ENCODE data around the gene PATE4.
"Not testable (repeated sequence)": the region's sequence is repeated elsewhere in the genome, so short reads cannot be mapped to it uniquely, and the experiment has no call there.

Gene PATE4, protein sequence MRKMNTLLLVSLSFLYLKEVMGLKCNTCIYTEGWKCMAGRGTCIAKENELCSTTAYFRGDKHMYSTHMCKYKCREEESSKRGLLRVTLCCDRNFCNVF

DNA sequence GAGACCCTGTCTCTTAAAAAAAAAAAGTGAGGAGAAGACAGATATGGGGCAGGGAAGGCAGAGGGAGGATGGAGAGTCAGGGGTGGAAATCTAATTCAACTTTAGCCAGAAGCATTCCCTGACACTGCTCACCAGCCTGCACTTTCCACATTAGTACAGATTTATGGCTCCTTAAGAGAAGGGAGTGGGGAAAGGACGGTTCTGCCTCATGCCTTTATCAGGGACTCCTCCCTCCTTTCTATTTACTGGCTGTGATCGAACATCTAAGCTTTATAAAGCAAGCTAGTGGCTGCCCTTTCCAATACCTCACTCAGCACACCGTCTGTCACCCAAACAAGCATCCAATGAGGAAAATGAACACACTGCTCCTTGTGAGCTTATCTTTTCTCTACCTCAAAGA, at the start of gene PATE4:
Gene PATE4, plus strand, starts transcription at position 301 of the 400 bp plus-strand sequence. Its CDS starts 44 bp downstream, at position 345.
- DNase-seq (ENCODE audit: low read depth): no peak

DNA sequence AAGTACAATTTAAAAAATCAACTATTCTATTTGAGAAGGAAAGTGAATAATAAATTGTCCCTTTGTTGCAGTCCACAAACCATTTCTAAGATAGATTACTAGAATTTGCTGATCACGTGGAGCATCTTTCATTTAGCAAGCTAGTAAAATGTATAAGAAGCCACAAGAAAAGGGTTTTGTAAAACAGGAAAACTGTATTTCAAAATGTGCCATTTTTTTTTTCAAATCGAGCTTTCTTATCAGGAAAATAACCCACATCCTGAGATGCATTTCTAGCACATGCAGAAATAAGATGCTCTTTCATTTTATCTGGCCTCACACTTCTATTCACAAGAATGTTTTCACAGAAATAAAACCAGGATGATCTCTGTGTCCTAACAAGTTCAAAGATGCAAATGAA, 48.4 kb upstream of the PATE4 start:
- no peak for DNase-seq (ENCODE audit: low read depth)

DNA sequence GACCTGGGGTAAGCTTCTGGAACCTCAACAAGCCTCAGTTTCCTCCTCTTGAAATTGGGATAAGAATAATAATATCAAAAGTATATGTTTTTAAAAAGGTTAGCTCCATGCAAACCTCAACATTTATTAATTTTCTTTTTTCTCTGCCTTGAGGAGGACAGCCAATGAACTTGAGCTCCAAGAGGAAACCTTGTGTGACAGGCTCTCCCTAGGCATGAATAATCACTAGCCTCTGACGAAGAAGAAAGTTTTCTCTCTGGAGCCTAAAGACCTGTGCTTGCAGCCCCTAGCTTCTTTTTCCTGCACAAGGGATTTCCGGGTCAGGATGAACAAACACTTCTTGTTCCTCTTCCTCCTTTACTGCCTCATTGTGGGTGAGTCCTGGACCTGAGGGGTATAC, 45.3 kb upstream of the PATE4 start, which contains the start of gene PATE3:
Gene PATE3, plus strand, starts transcription at position 301 of the 400 bp plus-strand sequence. Its CDS starts 25 bp downstream, at position 326.
- no peak for DNase-seq (ENCODE audit: low read depth)

DNA sequence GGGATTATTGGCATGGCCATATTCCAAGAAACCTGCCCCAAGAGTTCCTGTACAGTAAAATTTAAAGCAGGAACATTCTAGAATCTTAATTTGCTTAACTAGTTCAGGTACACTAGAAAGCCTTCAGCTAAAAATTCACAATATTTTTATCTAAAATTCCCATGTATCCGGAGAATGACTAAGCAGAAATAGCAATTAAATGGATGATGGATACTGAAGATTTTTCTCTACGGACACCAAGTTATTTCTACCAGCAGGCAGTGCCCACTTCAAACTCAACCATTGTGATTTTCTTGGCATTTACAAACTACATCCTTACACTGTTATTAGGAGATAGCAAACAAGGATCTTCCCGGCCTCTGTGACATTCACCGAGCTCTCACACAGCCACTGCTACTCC, 42.3 kb upstream of the PATE4 start:
- no peak for DNase-seq (ENCODE audit: low read depth)

DNA sequence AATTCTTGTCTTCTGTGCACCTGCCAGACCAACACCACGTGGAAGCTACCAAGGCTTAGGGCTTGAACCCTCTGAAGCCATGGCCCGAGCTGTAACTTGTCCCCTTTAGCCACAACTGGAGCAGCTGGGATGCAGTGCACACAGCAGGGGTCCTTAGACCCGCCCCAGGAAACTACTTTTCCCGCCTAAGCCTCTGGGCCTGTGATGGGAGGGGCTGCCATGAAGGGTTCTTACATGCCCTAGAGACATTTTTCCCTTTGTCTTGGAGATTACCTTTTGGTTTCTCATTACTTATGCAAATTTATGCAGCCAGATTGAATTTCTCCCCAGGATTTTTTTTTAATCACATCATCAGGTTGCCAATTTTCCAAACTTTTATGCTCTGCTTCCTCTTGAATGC, 35.5 kb upstream of the PATE4 start:
- no peak for DNase-seq (ENCODE audit: low read depth)

DNA sequence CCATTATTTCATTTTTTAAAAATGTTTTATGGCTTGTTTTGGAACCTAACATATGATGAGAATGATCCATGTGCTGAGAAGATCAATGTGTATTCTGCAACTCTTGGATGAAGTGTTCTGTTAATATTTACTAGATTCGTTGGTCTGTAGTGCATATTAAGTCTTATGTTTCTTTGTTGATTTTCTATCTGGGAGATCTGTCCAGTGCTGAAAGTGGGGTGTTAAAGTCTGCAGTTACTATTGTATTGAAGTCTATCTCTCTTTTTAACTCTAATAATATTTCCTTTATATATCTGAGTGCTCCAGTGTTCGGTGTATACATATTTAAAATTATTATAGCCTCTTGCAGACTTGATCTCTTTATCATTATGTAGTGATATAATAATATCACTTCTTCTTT, 33.3 kb upstream of the PATE4 start:
- no peak for DNase-seq (ENCODE audit: low read depth)

DNA sequence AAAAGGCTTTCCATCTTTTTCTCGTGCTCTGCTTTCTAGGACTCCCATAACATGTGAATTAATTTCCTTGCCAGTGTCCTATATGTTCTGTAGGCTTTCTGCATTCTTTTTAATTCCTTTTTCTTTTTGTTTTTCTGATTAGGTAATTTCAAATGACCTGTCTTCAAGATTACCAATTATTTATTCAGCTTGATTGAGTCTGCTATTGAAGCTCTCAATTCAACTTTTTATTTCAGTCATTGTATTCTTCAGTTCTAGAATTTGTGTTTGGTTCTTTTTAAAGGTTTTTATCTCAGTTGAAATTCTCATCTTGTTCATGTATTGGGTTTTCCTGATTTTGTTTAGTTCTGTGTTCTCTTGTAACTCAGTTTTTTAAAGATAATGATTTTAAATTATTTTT, 30.7 kb upstream of the PATE4 start:
- DNase-seq (ENCODE audit: low read depth): no peak

DNA sequence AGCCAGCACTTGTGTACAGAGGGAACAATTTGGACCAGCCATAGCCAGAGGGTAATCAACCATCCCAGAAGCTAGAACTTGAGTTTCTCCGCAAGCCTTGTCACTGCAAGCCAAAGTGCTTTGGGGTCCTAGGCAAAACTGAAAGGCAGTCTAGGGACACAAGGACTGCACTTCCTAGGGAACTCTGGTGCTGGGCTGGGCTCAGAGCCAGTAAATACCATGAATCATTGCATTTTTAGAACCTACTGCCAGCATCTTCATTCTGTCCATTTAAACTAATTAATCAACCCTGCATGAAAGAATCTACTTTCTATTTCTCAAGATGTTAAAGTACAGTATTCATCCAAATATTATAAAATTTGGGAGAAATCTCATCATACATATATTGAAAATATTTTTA, 25.2 kb upstream of the PATE4 start:
- no peak for DNase-seq (ENCODE audit: low read depth)

DNA sequence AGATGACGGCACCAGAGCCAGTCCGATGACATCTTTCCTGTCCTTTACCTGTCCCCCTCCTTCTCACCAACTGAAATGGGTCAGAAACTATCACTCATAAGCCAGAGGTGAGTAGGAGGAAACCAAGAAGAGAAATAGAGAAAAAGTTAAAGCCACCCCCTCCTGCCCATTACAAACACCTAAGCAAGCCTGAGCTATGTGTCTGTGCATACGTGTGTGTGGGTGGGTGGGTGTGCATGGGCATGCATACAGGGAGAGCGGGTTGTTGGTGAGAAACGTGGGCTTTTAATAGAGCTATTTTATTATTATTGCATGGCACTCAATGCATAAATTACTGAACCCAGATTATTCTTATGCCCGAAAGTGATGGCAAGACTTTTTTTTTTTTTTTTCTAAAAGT, 2.6 kb downstream of the PATE4 start:
- no peak for DNase-seq (ENCODE audit: low read depth)

DNA sequence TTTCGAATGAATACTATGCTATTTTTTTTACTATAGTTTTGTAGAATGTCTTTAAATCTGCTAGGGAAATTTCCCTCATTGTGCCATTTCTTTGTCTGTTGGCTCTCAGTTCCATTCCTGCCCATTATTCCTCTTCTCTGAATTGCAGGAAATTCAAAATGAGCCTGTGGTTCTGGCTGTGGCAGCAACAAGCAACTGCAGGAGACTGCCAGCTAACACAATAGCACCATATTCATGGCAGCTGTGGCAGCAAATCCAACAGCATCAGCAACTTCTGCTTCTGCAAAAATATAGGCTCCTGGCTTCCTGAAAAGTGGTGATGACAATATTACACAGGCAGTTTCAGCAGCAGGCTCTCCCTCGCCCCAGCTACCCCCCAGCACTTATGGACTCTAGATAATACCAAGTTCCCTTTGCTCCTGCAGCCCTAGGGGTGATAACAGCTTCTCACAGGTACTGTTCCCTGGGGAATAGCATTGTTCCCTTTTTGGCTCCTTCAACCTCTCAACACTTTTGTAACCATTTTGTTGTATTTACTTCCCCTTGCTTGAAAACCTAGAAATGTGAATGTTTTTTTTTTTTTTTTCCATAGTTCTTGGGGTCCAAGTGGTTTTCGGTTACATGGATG, 9.3 kb downstream of the PATE4 start:
- no peak for DNase-seq (ENCODE audit: low read depth)

DNA sequence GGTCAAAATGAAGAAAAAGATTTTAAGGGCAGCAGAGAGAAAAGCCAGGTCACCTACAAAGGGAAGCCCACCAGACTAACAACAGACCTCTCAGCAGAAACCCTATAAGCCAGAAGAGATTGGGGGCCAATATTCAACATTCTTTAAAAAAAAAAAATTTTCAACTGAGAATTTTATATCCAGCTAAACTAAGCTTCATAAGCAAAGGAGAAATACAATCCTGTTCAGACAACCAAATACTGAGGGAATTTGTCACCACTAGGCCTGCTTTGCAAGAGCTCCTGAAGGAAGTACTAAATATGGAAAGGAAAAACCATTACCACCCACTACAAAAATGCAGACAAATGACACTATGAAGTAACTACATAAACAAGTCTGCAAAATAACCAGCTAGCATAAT, 13.1 kb downstream of the PATE4 start:
- no peak for DNase-seq (ENCODE audit: low read depth)

DNA sequence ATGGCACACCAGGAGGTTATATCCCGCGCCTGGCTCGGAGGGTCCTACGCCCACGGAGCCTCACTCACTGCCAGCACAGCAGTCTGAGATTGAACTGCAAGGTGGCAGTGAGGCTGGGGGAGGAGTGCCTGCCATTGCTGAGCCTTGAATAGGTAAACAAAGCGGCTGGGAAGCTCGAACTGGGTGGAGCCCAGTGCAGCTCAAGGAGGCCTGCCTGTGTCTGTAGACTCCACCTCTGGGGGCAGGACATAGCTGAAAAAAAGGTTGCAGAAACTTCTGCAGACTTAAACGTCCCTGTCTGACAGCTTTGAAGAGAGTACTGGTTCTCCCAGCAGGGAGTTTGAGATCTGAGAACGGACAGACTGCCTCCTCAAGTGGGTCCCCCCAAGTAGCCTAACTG, 24.6 kb downstream of the PATE4 start:
- DNase-seq (ENCODE audit: low read depth): not testable (repeated sequence)

DNA sequence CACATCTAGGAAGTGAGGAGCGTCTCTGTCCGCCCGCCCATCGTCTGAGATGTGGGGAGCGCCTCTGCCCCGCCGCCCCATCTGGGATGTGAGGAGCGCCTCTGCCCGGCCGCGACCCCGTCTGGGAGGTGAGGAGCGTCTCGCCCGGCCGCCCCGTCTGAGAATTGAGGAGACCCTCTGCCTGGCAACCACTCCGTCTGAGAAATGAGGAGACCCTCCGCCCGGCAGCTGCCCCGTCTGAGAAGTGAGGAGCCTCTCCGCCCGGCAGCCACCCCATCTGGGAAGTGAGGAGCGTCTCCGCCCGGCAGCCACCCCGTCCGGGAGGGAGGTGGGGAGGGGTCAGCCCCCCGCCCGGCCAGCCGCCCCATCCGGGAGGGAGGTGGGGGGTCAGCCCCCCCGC, 29.7 kb downstream of the PATE4 start:
- DNase-seq (ENCODE audit: low read depth): not testable (repeated sequence)

DNA sequence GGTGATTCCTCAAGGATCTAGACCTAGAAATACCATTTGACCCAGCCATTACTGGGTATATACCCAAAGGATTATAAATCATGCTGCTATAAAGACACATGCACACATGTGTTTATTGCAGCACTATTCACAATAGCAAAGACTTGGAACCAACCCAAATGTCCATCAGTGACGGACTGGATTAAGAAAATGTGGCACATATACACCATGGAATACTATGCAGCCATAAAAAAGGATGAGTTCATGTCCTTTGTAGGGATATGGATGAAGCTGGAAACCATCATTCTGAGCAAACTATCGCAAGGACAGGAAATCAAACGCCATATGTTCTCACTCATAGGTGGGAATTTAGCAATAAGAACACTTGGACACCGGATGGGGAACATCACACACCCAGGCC, 32.2 kb downstream of the PATE4 start:
- DNase-seq (ENCODE audit: low read depth): not testable (repeated sequence)

DNA sequence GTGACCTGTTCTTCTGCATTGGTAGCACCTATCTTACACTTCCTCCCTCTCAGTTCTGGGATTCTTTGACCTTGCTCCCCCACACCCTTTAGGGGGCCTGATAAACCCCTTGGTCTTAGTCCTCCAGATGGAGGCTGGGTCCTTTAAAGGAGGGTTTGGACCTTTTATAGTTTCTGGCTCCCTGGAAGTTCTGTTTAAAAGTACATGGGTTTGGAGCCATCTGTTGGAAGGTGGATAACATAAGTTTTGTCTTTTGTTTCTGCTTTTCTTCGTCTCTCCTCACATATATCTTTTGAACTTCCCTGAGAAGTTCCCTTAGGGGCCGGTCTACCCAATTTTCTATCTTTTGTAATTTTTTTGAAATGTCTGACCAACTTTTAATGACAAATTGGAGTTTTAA, 36.4 kb downstream of the PATE4 start:
- no peak for DNase-seq (ENCODE audit: low read depth)

DNA sequence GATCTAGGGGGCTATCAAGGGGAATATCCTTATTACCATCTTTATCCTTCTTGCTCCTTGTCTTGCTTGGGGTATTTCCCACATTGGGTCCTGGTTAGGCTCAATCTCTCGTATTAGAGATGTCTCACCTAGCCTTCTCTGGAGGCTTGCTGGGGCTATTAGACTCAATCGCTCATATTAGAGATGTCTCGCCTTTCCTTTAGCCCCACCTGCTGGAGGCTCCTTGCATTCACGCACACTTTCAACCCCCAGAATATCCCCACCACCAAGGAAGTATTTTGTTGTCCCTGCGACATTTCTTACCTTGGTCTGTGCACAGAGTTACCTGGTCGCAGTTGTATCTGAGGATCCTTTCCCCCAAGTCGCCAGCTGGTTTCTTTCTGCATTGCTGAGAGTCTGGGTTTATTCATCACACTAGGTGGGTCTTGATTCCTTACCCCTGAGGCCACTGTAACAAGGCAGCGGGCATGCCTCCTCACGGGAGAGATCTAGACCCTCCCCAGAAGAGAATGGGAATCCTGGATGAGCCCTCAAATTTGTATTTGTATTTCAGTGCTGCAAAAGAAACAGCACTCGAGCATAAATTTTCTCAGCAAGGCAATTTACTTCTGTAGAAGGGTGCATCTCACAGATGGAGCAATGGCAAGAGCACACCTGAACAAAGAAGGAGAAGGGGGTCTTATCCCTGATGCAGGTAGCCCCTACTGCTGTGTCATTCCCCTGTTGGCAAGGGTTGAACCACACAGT, 38.4 kb downstream of the PATE4 start:
- DNase-seq (ENCODE audit: low read depth): no peak

DNA sequence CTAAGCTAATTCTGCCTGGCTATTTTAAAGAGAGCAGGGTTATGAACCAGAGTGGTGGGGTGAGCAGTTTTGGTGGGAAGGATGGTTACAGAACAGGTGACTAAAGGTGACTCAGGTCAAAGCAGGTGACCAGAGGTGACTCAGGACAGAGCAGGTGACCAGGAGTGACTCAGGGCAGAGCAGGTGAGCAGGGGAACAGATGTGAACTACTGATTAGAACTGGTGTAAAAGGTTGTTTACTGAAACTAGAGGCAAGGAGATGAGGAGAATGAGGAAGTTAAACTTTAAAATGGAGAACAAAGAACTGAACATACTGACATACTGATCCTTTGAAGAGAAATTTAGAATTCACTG, 39.0 kb downstream of the PATE4 start:
- DNase-seq (ENCODE audit: low read depth): no peak

DNA sequence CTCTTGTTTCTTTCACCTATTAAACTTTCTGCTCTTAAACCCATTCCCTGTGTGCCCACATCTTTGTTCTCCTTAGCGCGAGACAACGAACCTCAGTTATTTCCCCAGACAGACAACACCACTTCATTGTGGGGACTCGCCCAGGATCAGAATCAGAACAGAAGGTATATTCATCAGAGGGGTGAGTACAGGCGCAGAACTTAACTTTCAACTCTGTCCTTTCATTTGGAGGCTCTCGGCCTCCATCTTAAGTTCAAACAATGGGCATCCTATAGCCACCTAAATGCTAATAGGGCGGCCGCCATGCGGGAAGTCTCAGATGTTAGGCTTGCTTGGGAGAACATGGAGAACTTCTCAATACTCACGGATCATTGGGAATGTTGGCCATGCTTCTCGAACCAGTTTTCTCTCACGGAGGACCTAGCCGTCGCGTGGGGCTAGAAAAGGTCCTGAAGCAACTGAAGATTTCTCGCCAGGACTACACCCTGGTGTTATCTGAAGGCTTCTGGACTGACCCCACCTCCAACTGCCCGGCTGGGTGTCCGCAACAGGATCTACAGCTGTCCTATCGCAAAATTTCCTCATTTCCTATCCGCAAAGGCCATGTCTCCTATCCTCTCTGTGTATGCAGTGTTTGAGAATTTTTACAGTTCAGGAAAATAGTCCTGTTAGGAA, 40.9 kb downstream of the PATE4 start:
- DNase-seq (ENCODE audit: low read depth): no peak

DNA sequence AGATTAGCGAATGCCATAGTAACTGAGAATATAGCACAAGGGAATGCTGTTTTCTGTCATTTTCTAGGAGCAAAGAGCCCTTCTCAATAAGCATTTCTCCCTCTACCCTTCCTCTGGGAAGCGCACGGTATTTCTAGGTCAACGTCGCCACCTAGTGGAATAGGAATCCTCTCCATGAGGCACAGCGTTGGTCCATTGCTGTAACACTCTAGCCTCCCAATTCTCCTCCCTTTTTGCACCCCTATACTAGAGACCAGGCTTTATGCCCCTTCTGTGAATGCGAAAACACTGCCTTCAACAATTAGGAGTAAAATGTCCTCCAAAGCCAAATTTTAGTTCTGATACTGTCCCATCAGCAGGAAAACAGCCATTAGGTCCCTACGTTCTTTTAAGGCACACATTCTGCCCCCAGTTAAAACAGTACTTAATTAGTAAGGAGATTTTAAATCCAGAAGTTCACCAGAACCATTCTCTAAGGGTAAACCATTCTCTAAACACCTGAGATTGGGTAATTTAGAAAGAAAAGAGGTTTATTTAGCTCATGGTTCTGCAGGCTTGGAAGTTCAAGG, 41.5 kb downstream of the PATE4 start:
- no peak for DNase-seq (ENCODE audit: low read depth)

DNA sequence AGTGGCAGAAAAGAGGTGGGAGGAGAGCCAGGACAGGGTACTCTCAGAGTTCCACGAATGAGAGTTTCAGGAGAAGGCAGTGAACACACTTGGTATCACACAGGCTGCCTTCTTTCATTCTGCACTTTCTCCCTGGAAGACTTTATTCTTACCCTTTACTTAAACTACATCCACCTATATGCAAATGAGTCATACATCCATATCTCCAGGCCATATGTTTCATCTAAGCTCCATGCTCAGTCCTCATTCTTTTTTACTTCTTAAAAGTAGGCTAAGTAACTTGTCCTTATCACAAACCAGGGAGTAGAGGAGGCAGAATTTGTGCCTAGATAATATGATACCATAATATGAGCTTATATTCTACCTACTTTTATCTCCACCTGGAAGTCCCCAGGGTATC, 48.2 kb downstream of the PATE4 start:
- DNase-seq (ENCODE audit: low read depth): no peak

DNA sequence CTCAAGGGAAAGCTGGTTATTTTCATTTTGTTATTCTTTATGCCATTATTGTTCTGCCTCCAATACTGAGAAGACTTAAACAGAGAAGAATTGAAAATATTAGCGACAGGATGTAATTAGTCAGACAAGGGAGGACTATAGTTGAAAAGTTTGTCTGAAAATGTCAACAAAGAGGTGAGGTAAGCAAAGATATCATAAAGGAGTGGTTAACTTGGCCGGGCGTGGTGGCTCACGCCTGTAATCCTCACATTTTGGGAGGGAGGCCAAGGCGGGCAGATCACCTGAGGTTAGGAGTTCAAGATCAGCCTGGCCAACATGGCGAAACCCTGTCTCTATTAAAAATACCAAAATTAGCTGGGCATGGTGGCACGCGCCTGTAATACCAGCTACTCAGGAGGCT, 50.3 kb downstream of the PATE4 start:
- no peak for DNase-seq (ENCODE audit: low read depth)

DNA sequence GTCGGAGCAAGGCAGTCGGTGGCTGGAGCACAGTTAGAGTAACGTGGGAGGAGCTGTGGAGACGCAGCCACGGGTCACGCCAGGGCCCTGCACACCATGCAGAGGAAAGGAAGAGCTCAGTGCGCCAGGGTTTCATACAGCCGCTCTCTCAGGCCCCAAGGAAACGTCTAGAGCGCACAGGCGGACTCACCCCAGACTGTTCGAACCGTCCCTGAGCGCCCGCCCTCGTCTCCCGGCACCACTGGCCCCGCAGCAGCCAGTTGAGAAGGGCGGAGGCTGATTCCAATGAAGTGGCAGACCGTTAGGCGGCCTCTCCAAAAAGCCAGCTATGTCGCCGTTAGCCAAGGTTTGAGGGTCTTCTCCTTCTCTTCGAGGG, 53.9 kb downstream of the PATE4 start:
- DNase-seq (ENCODE audit: low read depth): no peak

Measured in stimulated activated CD4-positive, alpha-beta T cell treated with anti-CD3 and anti-CD28 coated beads, Interleukin-2, amount 100 ng/mL, for 4 hours (primary cell).